ENCODE measurements around the gene MLXIP.
"Not testable (repeated sequence)": the region's sequence is repeated elsewhere in the genome, so short reads cannot be mapped to it uniquely, and the experiment has no call there.

MLXIP gene

DNA sequence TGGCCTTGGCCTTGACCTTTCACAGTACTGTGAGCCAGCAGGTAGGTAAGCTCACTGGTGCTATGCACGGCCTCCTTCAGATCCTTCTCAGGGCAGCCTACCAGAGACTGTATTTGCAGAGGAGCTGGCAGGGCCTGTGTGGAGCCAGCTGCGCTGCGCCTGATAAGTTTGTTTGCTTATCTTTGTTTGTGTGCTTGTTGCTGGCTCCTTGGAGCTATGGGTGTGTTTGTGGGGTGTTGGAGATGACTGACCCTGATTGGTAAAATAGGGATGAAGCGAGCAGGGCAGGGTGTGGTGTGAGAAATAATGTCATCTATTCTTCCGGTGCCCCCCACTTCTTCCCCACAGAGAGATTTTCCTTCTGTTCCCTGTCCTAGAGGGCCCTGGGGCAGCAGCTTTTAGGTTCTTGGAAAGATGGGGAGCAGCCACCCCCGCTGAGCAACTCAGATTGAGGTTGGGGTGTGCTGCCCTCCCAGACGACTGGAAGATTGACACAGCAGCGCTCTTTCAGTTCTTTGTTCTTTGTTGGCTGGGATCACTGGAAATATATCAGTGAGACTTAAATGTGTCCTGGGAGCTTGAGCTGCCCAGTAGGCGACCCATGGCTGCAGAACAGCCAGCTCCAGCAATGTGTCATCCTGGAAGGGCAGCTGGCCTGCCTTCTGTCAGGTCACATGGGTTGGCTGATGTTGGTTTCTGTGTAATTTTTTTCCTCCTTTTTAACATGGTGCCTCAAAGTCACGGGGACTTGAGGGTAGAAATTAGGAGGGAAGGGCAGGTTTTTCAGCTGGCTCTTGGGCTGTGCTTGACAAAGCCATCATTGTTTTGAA lies 19.6 kb downstream of the MLXIP start:
- peaks cover 73 to 95% (median 84%) of the 10 kb centered on the region in 10 experiments for H3K4me1 ChIP-seq
- H3K27ac ChIP-seq = peak overlapping the region; percentile 28 to 83 (median 65); a peak in 21 of 22 replicates
- H3K27me3 ChIP-seq = no peaks in the 10 kb centered on the region
- H3K9me3 ChIP-seq (replicated peaks in 1 of 11) = no peaks in the 10 kb centered on the region; a peak in 2 of 22 replicates
- TF ChIP-seq Cebpa-rat (IDR thresholded peaks at IDR 0.05) = no peak
- peak overlapping the region; percentile 75 to 90 (median 86) for H3K4me2 ChIP-seq
- peak overlapping the region; percentile 24 to 75 (median 45) for H3K9ac ChIP-seq
- peak overlapping the region in 6 of 10 experiments; percentile 4 to 41 (median 26); a peak in 10 of 20 replicates for H3K4me3 ChIP-seq
- peaks cover 67 to 100% (median 98%) of the 10 kb centered on the region in 11 experiments for H4K20me1 ChIP-seq
- H3K36me3 ChIP-seq = peaks cover 0 to 13% (median 0%) of the 10 kb centered on the region in 11 experiments; a peak in 4 of 22 replicates

DNA sequence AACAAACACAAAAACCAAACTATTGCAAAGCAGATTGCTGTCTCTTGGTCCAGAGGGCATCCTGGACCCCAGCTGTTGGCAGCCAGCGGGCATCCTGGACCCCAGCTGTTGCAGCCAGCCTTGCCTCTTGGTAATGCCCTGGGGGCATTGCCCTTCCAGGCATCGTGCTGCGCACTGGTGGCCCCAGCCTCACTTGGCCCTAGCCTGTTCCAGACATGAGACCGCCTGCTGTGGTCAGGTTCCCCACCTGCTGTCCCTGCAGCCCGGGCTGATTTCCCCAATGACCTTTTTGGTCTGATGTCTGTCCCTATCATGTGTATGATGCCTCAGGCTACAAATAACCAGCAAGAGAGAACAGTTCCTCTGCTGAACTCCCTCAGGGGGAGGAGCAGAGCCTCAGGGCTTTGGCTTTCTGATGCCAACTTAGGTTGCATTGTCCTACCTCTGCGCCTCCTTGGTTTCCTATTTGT lies 20.8 kb downstream of the MLXIP start:
- peaks cover 0 to 14% (median 0%) of the 10 kb centered on the region in 11 experiments; a peak in 6 of 22 replicates for H3K36me3 ChIP-seq
- peak in 4 of 11 experiments; percentile 57 to 89 (median 80); a peak in 7 of 22 replicates for TF ChIP-seq Cebpa-rat (IDR thresholded peaks at IDR 0.05)
- H3K27ac ChIP-seq = peak overlapping the region in 10 of 11 experiments; percentile 44 to 83 (median 66); a peak in 18 of 22 replicates
- H3K27me3 ChIP-seq = no peaks in the 10 kb centered on the region
- peak overlapping the region in 9 of 11 experiments; percentile 17 to 75 (median 57); a peak in 15 of 22 replicates for H3K9ac ChIP-seq
- peaks cover 74 to 95% (median 83%) of the 10 kb centered on the region in 10 experiments for H3K4me1 ChIP-seq
- no peaks in the 10 kb centered on the region; a peak in 1 of 22 replicates for H3K9me3 ChIP-seq (replicated peaks in 1 of 11)
- H4K20me1 ChIP-seq = peaks cover 68 to 100% (median 98%) of the 10 kb centered on the region in 11 experiments
- H3K4me2 ChIP-seq = peak overlapping the region; percentile 75 to 90 (median 86)
- peak overlapping the region in 4 of 10 experiments; percentile 13 to 41 (median 26); a peak in 6 of 20 replicates for H3K4me3 ChIP-seq

DNA sequence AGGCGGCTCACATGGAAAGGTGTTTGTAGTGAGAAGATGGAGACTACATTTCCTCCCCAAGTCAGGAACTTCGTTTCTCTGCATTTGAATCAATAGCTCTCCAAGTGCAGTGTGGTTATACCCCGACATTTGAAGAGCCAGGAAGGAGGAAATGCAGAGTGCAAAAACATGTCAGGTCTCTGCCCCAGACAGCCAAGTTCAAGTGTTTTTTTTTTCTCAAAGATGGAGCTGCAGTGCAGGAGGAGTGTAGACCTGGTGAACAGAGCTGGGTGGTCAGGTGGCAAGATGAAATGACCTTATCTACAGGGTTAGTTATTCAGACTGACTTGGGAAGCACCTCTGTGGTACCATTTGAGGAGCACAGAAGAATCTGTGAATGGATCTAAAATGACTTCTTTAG lies 21.3 kb downstream of the MLXIP start:
- H3K27ac ChIP-seq = peak overlapping the region in 10 of 11 experiments; percentile 44 to 83 (median 66); a peak in 18 of 22 replicates
- no peak for TF ChIP-seq Cebpa-rat (IDR thresholded peaks at IDR 0.05)
- peak overlapping the region in 8 of 11 experiments; percentile 17 to 75 (median 64); a peak in 12 of 22 replicates for H3K9ac ChIP-seq
- peak overlapping the region; percentile 75 to 90 (median 86) for H3K4me2 ChIP-seq
- H3K36me3 ChIP-seq = peaks cover 0 to 14% (median 0%) of the 10 kb centered on the region in 11 experiments; a peak in 6 of 22 replicates
- H3K9me3 ChIP-seq (replicated peaks in 1 of 11) = no peaks in the 10 kb centered on the region; a peak in 1 of 22 replicates
- peaks cover 74 to 95% (median 84%) of the 10 kb centered on the region in 10 experiments for H3K4me1 ChIP-seq
- H4K20me1 ChIP-seq = peaks cover 67 to 100% (median 98%) of the 10 kb centered on the region in 11 experiments
- no peaks in the 10 kb centered on the region for H3K27me3 ChIP-seq
- H3K4me3 ChIP-seq = peak overlapping the region in 3 of 10 experiments; percentile 13 to 31 (median 21); a peak in 4 of 20 replicates

DNA sequence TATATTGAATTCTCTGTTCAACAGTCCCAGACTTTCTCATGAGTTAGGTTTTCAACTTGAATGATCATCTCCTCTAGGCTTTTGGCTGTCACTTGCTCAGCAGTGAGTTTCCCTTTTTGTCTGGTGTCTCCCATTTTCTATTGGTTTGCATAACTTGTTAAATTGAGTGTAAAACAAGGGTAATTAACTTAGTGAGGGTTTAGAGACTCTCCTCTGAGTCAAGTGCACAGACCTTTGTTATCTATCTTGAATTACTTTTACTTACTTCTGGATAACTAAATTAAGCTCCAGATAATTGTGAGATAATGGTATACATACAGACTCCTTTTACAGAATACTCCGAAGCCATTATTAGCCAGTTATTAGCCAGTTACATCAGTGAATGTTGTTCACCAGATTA lies 22.0 kb downstream of the MLXIP start:
- Histone ChIP-seq H3K4me1 (peaks cover 78 to 98% (median 88%) of the 10 kb centered on the region in 10 experiments), H3K4me2 (peak overlapping the region; percentile 50 to 90 (median 86)), H3K9me3 (replicated peaks in 1 of 11) (no peaks in the 10 kb centered on the region; a peak in 1 of 22 replicates), H3K4me3 (no peak overlapping the region), H4K20me1 (peaks cover 69 to 100% (median 98%) of the 10 kb centered on the region in 11 experiments), H3K9ac (peak overlapping the region in 2 of 11 experiments; percentile 28 to 75; a peak in 2 of 22 replicates), H3K36me3 (peaks cover 0 to 14% (median 0%) of the 10 kb centered on the region in 11 experiments; a peak in 6 of 22 replicates), H3K27me3 (no peaks in the 10 kb centered on the region), H3K27ac (peak overlapping the region in 4 of 11 experiments; percentile 6 to 83 (median 79); a peak in 7 of 22 replicates)
- TF ChIP-seq Cebpa-rat (IDR thresholded peaks at IDR 0.05) = no peak

DNA sequence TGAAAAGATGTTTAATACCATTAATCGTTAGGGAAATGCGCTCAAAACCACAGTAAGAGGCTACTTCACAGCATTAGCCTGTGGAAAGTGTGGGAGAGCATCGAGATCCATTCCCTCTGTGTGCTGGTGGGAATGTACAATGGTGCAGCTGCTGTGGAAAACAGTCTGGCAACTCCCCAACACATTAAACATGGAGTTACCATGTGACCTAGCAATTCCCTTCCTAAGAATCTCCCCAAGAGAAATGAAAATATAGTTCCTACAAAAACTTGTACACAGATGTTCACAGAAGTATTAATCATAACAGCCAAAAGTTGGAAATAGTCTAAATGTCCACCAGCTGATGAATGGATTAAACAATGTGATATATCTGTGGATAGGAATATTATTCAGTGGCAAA lies 23.8 kb downstream of the MLXIP start:
- no peak for TF ChIP-seq Cebpa-rat (IDR thresholded peaks at IDR 0.05)
- H3K9me3 ChIP-seq (replicated peaks in 1 of 11) = no peaks in the 10 kb centered on the region; a peak in 1 of 22 replicates
- peaks cover 75 to 100% (median 98%) of the 10 kb centered on the region in 11 experiments for H4K20me1 ChIP-seq

DNA sequence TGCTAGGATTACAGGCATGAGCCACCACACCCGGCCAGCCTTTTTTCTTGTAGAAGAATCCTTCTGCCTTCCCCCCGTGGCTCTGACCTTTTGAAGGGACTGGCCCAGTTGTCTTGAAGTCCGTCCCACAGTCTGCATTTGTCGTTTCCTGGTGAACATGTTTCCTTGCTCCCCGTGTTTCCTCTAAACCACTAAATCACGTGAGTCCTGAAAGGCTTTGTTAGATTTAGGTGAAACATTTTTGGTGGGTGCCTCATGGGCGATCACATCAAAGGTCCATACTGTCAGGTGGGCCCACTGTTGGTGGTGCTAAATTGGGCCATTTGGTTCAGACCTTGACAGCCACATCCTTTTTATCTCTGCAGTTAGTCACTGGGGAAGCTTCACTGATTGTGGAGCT lies 26.3 kb downstream of the MLXIP start:
- Histone ChIP-seq H3K36me3 (peaks cover 0 to 39% (median 14%) of the 10 kb centered on the region in 11 experiments; a peak in 11 of 22 replicates), H3K9ac (peak overlapping the region; percentile 1 to 58 (median 54); a peak in 17 of 22 replicates), H3K27ac (peak overlapping the region in 10 of 11 experiments; percentile 29 to 69 (median 52); a peak in 18 of 22 replicates), H3K4me1 (peaks cover 78 to 94% (median 85%) of the 10 kb centered on the region in 10 experiments), H3K9me3 (replicated peaks in 1 of 11) (no peaks in the 10 kb centered on the region; a peak in 1 of 22 replicates), H3K4me2 (peak overlapping the region; percentile 75 to 92 (median 85)), H3K27me3 (no peaks in the 10 kb centered on the region), H3K4me3 (peak overlapping the region in 4 of 10 experiments; percentile 1 to 25 (median 14); a peak in 4 of 20 replicates), H4K20me1 (peaks cover 74 to 100% (median 98%) of the 10 kb centered on the region in 11 experiments)
- TF ChIP-seq Cebpa-rat (IDR thresholded peaks at IDR 0.05) = no peak

More for the DNA sequence above, 23.8 kb downstream of the MLXIP start:
- Histone ChIP-seq H3K36me3 (peaks cover 0 to 21% (median 7%) of the 10 kb centered on the region in 11 experiments; a peak in 9 of 22 replicates), H3K4me3 (no peak overlapping the region), H3K4me1 (peaks cover 78 to 100% (median 87%) of the 10 kb centered on the region in 10 experiments), H3K27me3 (no peaks in the 10 kb centered on the region), H3K9ac (no peak overlapping the region), H3K27ac (no peak overlapping the region), H3K4me2 (peak overlapping the region in 2 of 11 experiments; percentile 21 to 90; a peak in 3 of 22 replicates)

DNA sequence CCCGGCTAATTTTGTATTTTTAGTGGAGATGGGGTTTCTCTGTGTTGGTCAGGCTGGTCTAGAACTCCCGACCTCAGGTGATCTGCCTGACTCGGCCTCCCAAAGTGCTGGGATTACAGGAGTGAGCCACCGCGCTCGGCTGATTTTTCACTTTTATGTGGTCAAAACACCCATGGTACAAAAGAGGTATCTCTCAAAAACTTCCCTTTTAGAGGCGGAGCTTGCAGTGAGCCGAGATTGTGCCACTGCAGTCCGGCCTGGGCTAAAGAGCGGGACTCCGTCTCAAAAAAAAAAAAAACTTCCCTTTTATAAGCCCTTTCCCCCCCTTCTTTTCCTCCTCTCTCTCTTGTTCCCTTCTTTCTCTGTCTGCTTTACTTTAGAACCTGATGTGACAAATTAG lies 26.9 kb downstream of the MLXIP start:
- Histone ChIP-seq H4K20me1 (peaks cover 75 to 100% (median 98%) of the 10 kb centered on the region in 11 experiments), H3K27ac (peak overlapping the region in 10 of 11 experiments; percentile 29 to 69 (median 52); a peak in 18 of 22 replicates), H3K4me1 (peaks cover 75 to 94% (median 82%) of the 10 kb centered on the region in 10 experiments), H3K9ac (peak overlapping the region; percentile 11 to 58 (median 54); a peak in 18 of 22 replicates), H3K36me3 (peaks cover 0 to 46% (median 15%) of the 10 kb centered on the region in 11 experiments; a peak in 12 of 22 replicates), H3K4me3 (peak overlapping the region in 5 of 10 experiments; percentile 1 to 50 (median 15); a peak in 8 of 20 replicates), H3K4me2 (peak overlapping the region; percentile 75 to 92 (median 85))
- not testable (repeated sequence) for H3K27me3 ChIP-seq; H3K9me3 ChIP-seq (replicated peaks in 1 of 11)

DNA sequence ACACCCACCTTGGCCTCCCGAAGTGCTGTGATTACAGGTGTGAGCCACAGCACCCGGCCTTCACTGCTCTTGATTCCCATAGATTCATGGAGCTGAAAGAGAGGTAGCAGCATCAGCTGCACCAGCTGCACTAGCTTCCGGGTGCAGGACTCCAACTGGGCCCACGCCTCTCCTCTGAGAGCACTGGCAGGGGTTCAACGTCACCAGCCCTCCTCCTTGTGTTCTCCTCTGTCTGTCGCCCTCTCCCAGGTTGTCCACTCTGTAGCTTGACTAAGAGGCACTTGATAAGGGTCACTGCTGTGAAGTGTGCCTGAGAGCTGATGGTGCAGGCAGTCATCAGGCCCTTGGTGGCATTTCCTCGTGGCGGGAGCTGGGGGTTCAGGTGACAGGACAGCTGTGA lies 28.3 kb downstream of the MLXIP start:
- H3K9ac ChIP-seq = peak overlapping the region in 3 of 11 experiments; percentile 0 to 15 (median 3); a peak in 2 of 22 replicates
- H3K4me1 ChIP-seq = peaks cover 67 to 93% (median 72%) of the 10 kb centered on the region in 10 experiments
- H3K27me3 ChIP-seq = no peaks in the 10 kb centered on the region
- peaks cover 0 to 47% (median 15%) of the 10 kb centered on the region in 11 experiments; a peak in 12 of 22 replicates for H3K36me3 ChIP-seq
- peaks cover 76 to 100% (median 99%) of the 10 kb centered on the region in 11 experiments for H4K20me1 ChIP-seq
- H3K4me2 ChIP-seq = peak overlapping the region in 10 of 11 experiments; percentile 14 to 90 (median 56); a peak in 14 of 22 replicates
- no peak for TF ChIP-seq Cebpa-rat (IDR thresholded peaks at IDR 0.05)
- no peaks in the 10 kb centered on the region; a peak in 1 of 22 replicates for H3K9me3 ChIP-seq (replicated peaks in 1 of 11)
- H3K27ac ChIP-seq = no peak overlapping the region
- no peak overlapping the region for H3K4me3 ChIP-seq
